Hematopoietic multipotent progenitor cell treated with erythropoietin and hydrocortisone succinate and interleukin-3 and kit ligand, for 15 days (in vitro differentiated cells): Measurements from ENCODE around the gene AP1S2.
A peak's percentile ranks its signal among the peaks of the same experiment; 100 is the strongest.
"Not testable (repeated sequence)": the region's sequence is repeated elsewhere in the genome, so short reads cannot be mapped to it uniquely, and the experiment has no call there.

Source experiments
- DNase-seq: peaks from one replicate; pipeline ENCODE4 v3.0.0-alpha.2; 2015; ENCODE audit warnings: low spot score

AP1S2 gene

GRCh38 chrX:15854712-15855567 lies at the start of gene AP1S2:
AP1S2 (minus strand) TSS chrX:15854813; CDS start chrX:15852524, 2,289 bp downstream.
- peak; percentile 89 for DNase-seq

- DNase-seq = no peak
These were observed 48.6 kb upstream of the AP1S2 start for GRCh38 chrX:15903186-15903681.

GRCh38 chrX:15895334-15895733 lies 40.7 kb upstream of the AP1S2 start:
- no peak for DNase-seq

- DNase-seq = no peak
These were observed 40.1 kb upstream of the AP1S2 start for GRCh38 chrX:15894724-15895123.

GRCh38 chrX:15890463-15890862 lies 35.9 kb upstream of the AP1S2 start:
- no peak for DNase-seq

- DNase-seq = no peak
These were observed 33.4 kb upstream of the AP1S2 start for GRCh38 chrX:15888062-15888461.

GRCh38 chrX:15883540-15883863 lies 28.9 kb upstream of the AP1S2 start:
- no peak for DNase-seq

GRCh38 chrX:15882704-15883539 lies 28.3 kb upstream of the AP1S2 start:
- no peak for DNase-seq

GRCh38 chrX:15881381-15881897 lies 26.8 kb upstream of the AP1S2 start:
- DNase-seq = no peak

- DNase-seq = not testable (repeated sequence)
These were observed 23.3 kb upstream of the AP1S2 start for GRCh38 chrX:15877914-15878313.

- DNase-seq = no peak
These were observed 22.8 kb upstream of the AP1S2 start for GRCh38 chrX:15877380-15877779.

GRCh38 chrX:15874672-15875071 lies 20.1 kb upstream of the AP1S2 start:
- DNase-seq = no peak

GRCh38 chrX:15873566-15873965 lies 19.0 kb upstream of the AP1S2 start:
- no peak for DNase-seq

GRCh38 chrX:15870310-15870709 lies 15.7 kb upstream of the AP1S2 start:
- no peak for DNase-seq

GRCh38 chrX:15869695-15870094 lies 15.1 kb upstream of the AP1S2 start:
- no peak for DNase-seq

GRCh38 chrX:15866147-15866546 lies 11.5 kb upstream of the AP1S2 start:
- DNase-seq = no peak

GRCh38 chrX:15864629-15865028 lies 10.0 kb upstream of the AP1S2 start:
- no peak for DNase-seq

- no peak for DNase-seq
These were observed 9.4 kb upstream of the AP1S2 start for GRCh38 chrX:15864023-15864422.

GRCh38 chrX:15860921-15861320 lies 6.3 kb upstream of the AP1S2 start:
- DNase-seq = no peak

- no peak for DNase-seq
These were observed 3.4 kb upstream of the AP1S2 start for GRCh38 chrX:15858051-15858450.

- no peak for DNase-seq
These were observed 2.0 kb upstream of the AP1S2 start for GRCh38 chrX:15856636-15857035.

- no peak for DNase-seq
These were observed 1.6 kb upstream of the AP1S2 start for GRCh38 chrX:15856222-15856587.
